GM23338 (cell line): ENCODE data around the gene GRAMD4. TPM values are rescaled to one million over a fixed set of nuclear protein-coding genes. Genes with fewer than 3 reads are reported as not detected.

Source experiments
- ATAC-seq: fragments of 200-7000 bp; cut with Tn5 transposase; 3 replicates; pipeline ENCODE4 v1.9.1; 2020
- DNase-seq: peaks from one replicate; pipeline ENCODE4 v3.0.0-alpha.2; 2015; ENCODE audit warnings: low spot score
- H2AFZ ChIP-seq: fragments of 200-600 bp; sonication (generic); 2 replicates; pipeline ENCODE4 v1.8.0; 2016; ENCODE audit warnings: antibody characterized with exemption, mild to moderate bottlenecking, moderate library complexity
- H3F3A ChIP-seq: fragments of 200-600 bp; sonication (generic); replicated peaks from 2 replicates; pipeline ENCODE4 v1.8.0; 2017; ENCODE audit warnings: antibody characterized with exemption, mixed run types, low read depth
- H3K27ac ChIP-seq: fragments of 200-600 bp; sonication (generic); 2 replicates; pipeline ENCODE4 v1.6.1; 2016; ENCODE audit warnings: low read depth
- H3K27me3 ChIP-seq: fragments of 200-600 bp; sonication (generic); 2 replicates; pipeline ENCODE4 v1.8.0; 2016; ENCODE audit warnings: mild to moderate bottlenecking, mixed run types, moderate library complexity; ENCODE audit not compliant: insufficient read depth
- H3K36me3 ChIP-seq: fragments of 200-600 bp; sonication (generic); 2 replicates; pipeline ENCODE4 v1.8.0; 2016; ENCODE audit warnings: mild to moderate bottlenecking; ENCODE audit not compliant: insufficient read depth
- H3K4me1 ChIP-seq: fragments of 200-600 bp; sonication (generic); 2 replicates; pipeline ENCODE4 v1.8.0; 2016; ENCODE audit warnings: mild to moderate bottlenecking, moderate library complexity; ENCODE audit not compliant: insufficient read depth
- H3K4me2 ChIP-seq: fragments of 200-600 bp; sonication (generic); 2 replicates; pipeline ENCODE4 v1.7.1; 2017; ENCODE audit warnings: mixed run types
- H3K4me3 ChIP-seq: fragments of 200-600 bp; sonication (generic); 2 replicates; pipeline ENCODE4 v1.6.1; 2016; ENCODE audit warnings: mixed run types
- H3K79me2 ChIP-seq: fragments of 200-600 bp; sonication (generic); replicated peaks from 2 replicates; pipeline ENCODE4 v1.8.0; 2017; ENCODE audit warnings: mild to moderate bottlenecking; ENCODE audit not compliant: insufficient read depth
- H3K9me2 ChIP-seq: fragments of 200-600 bp; sonication (generic); 2 replicates; pipeline ENCODE4 v1.8.0; 2017; ENCODE audit not compliant: insufficient read depth
- H4K20me1 ChIP-seq: fragments of 200-600 bp; sonication (generic); replicated peaks from 2 replicates; pipeline ENCODE4 v1.8.0; 2017; ENCODE audit warnings: mild to moderate bottlenecking; ENCODE audit not compliant: insufficient read depth
- H3K27ac Mint-ChIP-seq: 2 replicates; pipeline ENCODE4 v1.8.0; 2020; ENCODE audit warnings: inconsistent platforms, mild to moderate bottlenecking, moderate library complexity, mixed read lengths
- H3K27me3 Mint-ChIP-seq: 3 replicates; pipeline ENCODE4 v1.8.0; 2022; ENCODE audit warnings: low read depth, mild to moderate bottlenecking, moderate library complexity, mixed read lengths, inconsistent platforms; ENCODE audit not compliant: insufficient read depth, poor library complexity
- H3K36me3 Mint-ChIP-seq: 3 replicates; pipeline ENCODE4 v1.8.0; 2021; ENCODE audit warnings: low read depth, mild to moderate bottlenecking, inconsistent platforms, moderate library complexity, mixed read lengths
- H3K4me1 Mint-ChIP-seq: 3 replicates; pipeline ENCODE4 v1.8.0; 2020; ENCODE audit warnings: mild to moderate bottlenecking, inconsistent platforms, mixed read lengths
- H3K4me3 Mint-ChIP-seq: 3 replicates; pipeline ENCODE4 v1.8.0; 2021; ENCODE audit warnings: moderate library complexity, mild to moderate bottlenecking, inconsistent platforms, mixed read lengths
- H3K9me3 Mint-ChIP-seq: 3 replicates; pipeline ENCODE4 v1.8.0; 2020; ENCODE audit warnings: moderate library complexity, mild to moderate bottlenecking, inconsistent platforms, mixed read lengths
- CREB1 ChIP-seq: fragments of 250-450 bp; sonication (Bioruptor Pico); IDR thresholded peaks from 2 replicates; pipeline ENCODE4 v1.5.0; 2020; ENCODE audit warnings: low read depth, mild to moderate bottlenecking, moderate library complexity
- CTCF ChIP-seq, 2 experiments: fragments of 200-600 bp in 1 of 2; sonication (generic) in 1 of 2; conservative IDR thresholded peaks; 2 replicates each; pipeline versions ENCODE4 v1.5.1 to v1.6.1; 2016 to 2017; ENCODE audit warnings: antibody characterized with exemption in 2 of 2, low read depth in 2 of 2, mild to moderate bottlenecking in 2 of 2, moderate library complexity in 1 of 2
- ETS1 ChIP-seq: IDR thresholded peaks from 2 replicates; pipeline ENCODE4 v1.6.1; 2016; ENCODE audit warnings: antibody characterized with exemption
- EZH2phosphoT487 ChIP-seq: fragments of 200-600 bp; sonication (generic); IDR thresholded peaks from one replicate; pipeline ENCODE4 v1.8.1; 2018; ENCODE audit warnings: antibody characterized with exemption; ENCODE audit not compliant: unreplicated experiment
- JUNB ChIP-seq: IDR thresholded peaks from one replicate; pipeline ENCODE4 v1.6.1; 2016; ENCODE audit warnings: antibody characterized with exemption; ENCODE audit not compliant: unreplicated experiment
- NANOG ChIP-seq: IDR thresholded peaks from 2 replicates; pipeline ENCODE4 v1.6.1; 2016; ENCODE audit warnings: antibody characterized with exemption, borderline replicate concordance
- REST ChIP-seq: IDR thresholded peaks from one replicate; pipeline ENCODE4 v1.6.1; 2018; ENCODE audit warnings: antibody characterized with exemption; ENCODE audit not compliant: unreplicated experiment
- ZNF331 ChIP-seq: fragments of 250-450 bp; sonication (Bioruptor Pico); IDR thresholded peaks from 2 replicates; pipeline ENCODE4 v1.5.0; 2020; ENCODE audit warnings: low read depth, mild to moderate bottlenecking, moderate library complexity
- ZNF462 ChIP-seq: fragments of 250-450 bp; sonication (Bioruptor Pico); IDR thresholded peaks from 2 replicates; pipeline ENCODE4 v1.5.0; 2020; ENCODE audit warnings: mild to moderate bottlenecking, moderate library complexity
- polyA plus RNA-seq: library from polyadenylated mRNA; unstranded; fragments of >200 nt; fragmentation: Nextera tagmentation; extraction: Ambion mirVana; gene quantifications from 2 replicates; pipeline ENCODE4 v1.2.1, GENCODE V29; 2016
- total RNA-seq: library from RNA; depleted of rRNA; stranded (reverse); fragments of >200 nt; shearing (Covaris generic); gene quantifications from 2 replicates; pipeline ENCODE4 v1.2.3, GENCODE V29; 2014

The GRAMD4 gene
- total and polyA plus RNA-seq, 2 experiments from 2014 or later: 2.7 to 81.8 TPM

GRCh38 chr22:46719921-46720320 lies 99.7 kb downstream of the GRAMD4 start (continued):
- TF ChIP-seq REST: no peak
- no peak for TF ChIP-seq CTCF (conservative IDR thresholded peaks at IDR 0.05; ENCODE audit: low read depth in 2 of 2)
- TF ChIP-seq JUNB: no peak
- TF ChIP-seq CREB1: no peak
- TF ChIP-seq ZNF331 (CRISPR knock-in tag): no peak
- no peak for TF ChIP-seq NANOG
- no peak for TF ChIP-seq EZH2phosphoT487
- TF ChIP-seq ETS1: no peak

GRCh38 chr22:46721501-46722085 lies 101.4 kb downstream of the GRAMD4 start:
- no peaks in the 10 kb centered on the region for H3K9me2 ChIP-seq
- no peak overlapping the region for H3K4me3 ChIP-seq
- Mint-ChIP-seq H3K36me3 (peaks cover 14% of the 10 kb centered on the region; the same call in 2 of the 3 replicates), H3K9me3 (no peaks in the 10 kb centered on the region), H3K27ac (no peak overlapping the region; the same call in 1 of the 2 replicates), H3K4me3 (no peak overlapping the region; the same call in 2 of the 3 replicates), H3K4me1 (peaks cover 5% of the 10 kb centered on the region; the same call in 2 of the 3 replicates), H3K27me3 (peaks cover 4% of the 10 kb centered on the region)
- H3K36me3 ChIP-seq: no peaks in the 10 kb centered on the region
- H4K20me1 ChIP-seq: peaks cover 3% of the 10 kb centered on the region; the same call in 1 of the 2 replicates
- H2AFZ ChIP-seq: no peak overlapping the region
- ATAC-seq: no peak
- H3K79me2 ChIP-seq: peaks cover 3% of the 10 kb centered on the region; the same call in 1 of the 2 replicates
- no peaks in the 10 kb centered on the region for H3K4me1 ChIP-seq
- H3F3A ChIP-seq: no peaks in the 10 kb centered on the region
- no peak overlapping the region for H3K27ac ChIP-seq
- no peak for DNase-seq
- H3K27me3 ChIP-seq: no peaks in the 10 kb centered on the region
- no peak overlapping the region for H3K4me2 ChIP-seq
- no peak for TF ChIP-seq CTCF (conservative IDR thresholded peaks at IDR 0.05; ENCODE audit: low read depth in 2 of 2)
- TF ChIP-seq ZNF462 (CRISPR knock-in tag): no peak
- TF ChIP-seq JUNB: no peak
- TF ChIP-seq EZH2phosphoT487: no peak
